HG02642 (cell line): ENCODE results near the gene LYVE1.

Experiments used
- ATAC-seq: cut with Tn5 transposase; IDR thresholded peaks from one replicate; pipeline ENCODE4 v1.9.1; 2021; ENCODE audit warnings: mild to moderate bottlenecking; ENCODE audit not compliant: unreplicated experiment, poor library complexity

Gene LYVE1

DNA sequence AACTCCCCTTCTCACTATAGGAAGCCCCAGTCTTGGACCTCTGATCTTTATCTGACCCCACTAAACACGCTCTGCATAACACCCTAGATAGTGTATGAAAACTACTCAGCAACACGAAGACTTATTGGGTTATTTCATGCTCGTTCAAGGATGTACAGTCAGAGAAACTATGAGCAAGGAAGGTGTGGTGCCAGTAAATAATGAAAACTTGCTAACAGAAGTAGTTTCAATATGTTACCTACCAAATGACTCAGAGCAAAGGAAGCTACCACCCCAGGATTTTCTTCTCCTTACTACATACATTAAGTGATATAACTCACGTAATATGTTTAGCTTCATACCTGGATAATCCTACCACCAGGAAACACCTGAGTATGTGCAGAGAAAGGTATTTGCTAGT lies 25.9 kb upstream of the LYVE1 start:
- no peak for ATAC-seq

- no peak for ATAC-seq
Observed at GRCh38 chr11:10592331-10592730, 23.9 kb upstream of the LYVE1 start.

DNA sequence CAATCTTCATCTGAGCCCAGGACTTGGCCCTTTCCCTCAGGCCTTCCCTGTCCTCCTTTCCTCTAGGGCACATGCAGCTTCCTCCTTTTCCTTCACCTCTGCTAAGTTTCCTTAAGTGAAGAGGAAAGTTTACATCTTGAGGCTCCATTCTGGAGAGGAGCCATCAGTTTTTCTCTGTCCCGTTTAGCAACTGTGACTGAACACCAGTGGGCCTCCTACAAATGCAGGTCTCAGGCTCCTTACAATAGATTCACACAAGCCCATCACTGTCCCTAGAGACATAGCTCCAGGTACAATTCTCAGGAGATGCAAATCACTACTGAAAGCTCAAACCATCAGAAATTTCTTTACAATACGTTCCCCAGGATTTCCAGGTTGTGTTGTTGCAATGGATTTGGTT lies 23.3 kb upstream of the LYVE1 start:
- no peak for ATAC-seq

- no peak for ATAC-seq
Observed at GRCh38 chr11:10590218-10590915, 21.9 kb upstream of the LYVE1 start.

DNA sequence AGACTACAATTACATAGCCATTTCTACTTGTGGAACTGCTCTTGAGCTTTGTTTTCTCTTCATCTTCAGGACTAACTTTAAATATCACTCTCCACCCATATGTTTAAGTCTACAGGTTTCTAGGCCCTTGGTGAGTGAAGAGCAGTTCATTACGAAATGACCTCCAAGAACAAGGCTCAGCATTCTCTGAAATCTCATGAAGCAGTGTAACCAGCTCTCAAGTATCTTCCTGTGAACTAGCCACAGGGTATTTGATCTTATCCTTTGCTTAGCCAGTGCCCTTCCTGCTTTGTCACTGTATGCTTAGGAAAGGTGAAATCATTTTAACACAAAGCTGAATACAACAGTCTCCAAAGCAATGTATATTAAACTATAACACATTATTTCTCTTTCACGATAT lies 20.4 kb upstream of the LYVE1 start:
- no peak for ATAC-seq

GRCh38 chr11:10587995-10588394 lies 19.5 kb upstream of the LYVE1 start:
- no peak for ATAC-seq

DNA sequence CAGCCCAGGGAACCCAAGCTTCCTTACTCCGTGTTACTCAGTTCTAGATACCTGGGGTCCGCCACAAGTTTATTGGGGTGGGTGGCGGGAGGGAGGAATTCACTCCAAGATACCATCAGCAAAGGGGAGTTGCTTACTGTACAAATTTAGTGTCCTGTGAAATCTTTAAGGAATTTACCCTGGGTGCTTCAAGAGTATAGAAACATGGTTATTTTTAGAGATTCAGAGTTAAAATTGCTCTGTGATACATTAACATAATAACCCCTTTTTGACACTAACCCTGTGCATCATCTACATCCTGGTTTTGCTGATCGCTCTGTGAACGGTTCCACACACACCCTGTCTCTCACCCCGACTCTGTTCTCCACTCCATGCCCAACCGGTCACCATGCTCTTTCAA lies 18.9 kb upstream of the LYVE1 start:
- no peak for ATAC-seq

- no peak for ATAC-seq
Observed at GRCh38 chr11:10584071-10584501, 15.6 kb upstream of the LYVE1 start.

GRCh38 chr11:10581481-10582019 lies 13.1 kb upstream of the LYVE1 start:
- no peak for ATAC-seq

GRCh38 chr11:10580623-10581022 lies 12.2 kb upstream of the LYVE1 start:
- no peak for ATAC-seq

DNA sequence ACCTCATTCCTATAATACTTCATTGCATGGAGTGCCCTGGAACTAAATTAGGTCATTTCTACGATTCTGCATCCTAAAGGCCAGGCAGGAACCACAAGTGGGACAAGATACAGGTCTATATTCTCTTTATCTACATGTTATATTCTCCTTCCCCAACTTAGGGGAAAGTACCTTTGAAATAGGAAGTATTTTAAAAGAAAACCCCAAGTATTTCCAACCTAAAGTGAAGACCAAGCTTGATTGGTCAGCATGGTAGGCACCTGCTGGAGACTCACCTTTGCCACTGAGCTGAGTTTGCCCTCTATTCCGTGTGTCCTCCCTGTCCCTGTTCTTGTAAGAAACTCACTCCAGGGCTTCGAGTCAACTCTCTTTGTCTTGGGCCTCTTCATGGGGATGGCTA lies 11.2 kb upstream of the LYVE1 start:
- no peak for ATAC-seq

GRCh38 chr11:10576035-10576398 lies 7.6 kb upstream of the LYVE1 start:
- no peak for ATAC-seq

DNA sequence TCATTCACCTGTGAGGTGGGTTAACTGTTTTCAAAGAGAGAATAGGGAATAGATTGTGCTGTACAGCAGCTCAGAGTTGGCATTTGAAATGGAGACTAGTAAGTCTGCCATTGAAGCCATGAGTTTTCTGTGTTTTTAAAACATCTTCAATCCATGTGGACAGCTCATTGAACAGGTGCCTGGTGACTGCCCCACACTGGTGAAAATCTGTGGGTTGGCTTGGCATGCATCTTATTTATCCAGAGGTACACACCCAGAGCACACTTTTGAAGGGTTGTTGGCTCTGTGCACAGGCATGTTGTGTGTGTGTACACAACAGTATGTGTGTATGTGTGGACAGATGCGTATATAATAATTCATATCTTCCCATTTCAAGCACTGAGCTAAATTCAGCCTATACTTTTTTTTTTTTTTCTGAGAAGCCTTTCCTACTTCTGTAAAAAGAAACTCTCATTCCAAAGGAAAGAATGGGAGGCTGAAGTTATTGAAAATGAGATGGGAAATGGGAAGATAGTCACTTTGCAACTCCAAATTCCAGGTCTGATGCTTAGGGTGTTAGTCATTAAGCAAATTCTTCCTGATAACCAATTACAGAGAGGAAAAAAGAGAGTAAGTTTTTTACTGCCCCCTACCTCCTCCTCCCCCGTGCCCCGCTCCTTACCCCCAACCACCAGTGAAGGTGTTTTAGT lies 7.0 kb upstream of the LYVE1 start:
- ATAC-seq = no peak

GRCh38 chr11:10573556-10573955 lies 5.1 kb upstream of the LYVE1 start:
- ATAC-seq = no peak

DNA sequence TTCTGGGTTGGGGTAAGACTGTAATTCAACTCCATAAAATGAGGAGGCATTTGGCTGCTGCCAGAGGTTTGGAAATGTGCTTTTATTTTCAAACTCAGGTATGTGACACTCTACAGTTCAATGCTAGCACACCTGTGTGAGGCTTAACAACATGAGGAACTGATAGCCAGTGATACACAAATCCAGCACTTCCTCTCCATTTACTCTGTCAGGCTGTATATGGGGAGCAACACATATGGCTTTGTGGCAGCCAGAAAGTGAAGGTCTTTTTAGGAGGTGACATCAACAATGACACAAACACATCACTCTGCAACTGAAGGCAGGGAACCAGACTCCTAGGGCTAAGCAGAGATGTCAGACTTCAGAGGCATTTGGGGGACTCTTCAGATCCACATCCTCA lies 4.6 kb upstream of the LYVE1 start:
- no peak for ATAC-seq

- ATAC-seq = no peak
Observed at GRCh38 chr11:10572533-10572932, 4.1 kb upstream of the LYVE1 start.

DNA sequence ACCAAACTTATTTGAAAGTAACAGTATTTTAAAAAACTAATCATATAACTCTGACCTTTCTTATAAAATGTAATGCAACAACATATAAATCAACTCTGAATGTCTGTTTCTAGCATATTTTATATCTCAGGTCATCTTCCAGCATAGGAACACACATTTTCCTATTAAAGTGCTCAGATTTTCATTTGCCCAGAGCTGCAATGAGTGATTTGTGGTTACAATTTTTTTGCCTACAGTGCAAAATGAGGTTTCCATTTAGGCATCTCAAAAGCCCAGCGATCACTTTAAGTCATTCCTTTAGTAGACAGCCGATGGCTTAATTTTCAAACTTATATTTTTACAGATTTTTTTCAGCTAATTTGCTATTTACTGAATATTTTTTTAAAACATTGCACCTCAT lies 1.0 kb downstream of the LYVE1 start:
- no peak for ATAC-seq

DNA sequence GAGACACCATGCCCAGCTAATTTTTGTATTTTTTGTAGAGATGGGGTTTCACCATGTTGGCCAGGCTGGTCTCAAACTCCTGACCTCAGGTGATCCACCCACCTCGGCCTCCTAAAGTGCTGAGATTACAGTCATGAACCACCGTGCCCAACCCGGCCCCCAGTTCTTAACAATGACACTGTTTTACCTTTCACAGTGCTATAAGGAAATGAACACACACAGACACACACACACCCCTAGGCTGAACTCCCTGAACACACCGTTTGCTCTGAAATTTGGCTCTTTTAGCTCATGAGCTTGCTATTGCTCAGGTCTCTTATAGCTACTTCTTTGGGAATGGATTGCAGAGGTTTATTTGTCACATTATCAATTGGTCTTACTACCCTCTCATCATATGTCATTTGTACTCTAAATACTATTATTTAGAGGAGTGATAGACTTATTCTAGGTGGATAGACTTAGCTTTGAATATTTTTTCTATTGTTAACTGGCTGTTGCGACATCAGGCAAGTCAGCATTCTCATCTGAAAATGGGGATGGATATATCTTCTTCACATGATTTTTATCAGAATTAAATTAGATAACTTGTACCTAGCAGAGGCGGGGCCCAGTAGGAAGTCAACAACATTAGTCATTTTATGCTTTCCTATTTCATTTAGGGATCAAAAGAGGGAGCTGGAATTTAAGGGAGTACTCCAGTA lies 2.1 kb downstream of the LYVE1 start:
- ATAC-seq = no peak

DNA sequence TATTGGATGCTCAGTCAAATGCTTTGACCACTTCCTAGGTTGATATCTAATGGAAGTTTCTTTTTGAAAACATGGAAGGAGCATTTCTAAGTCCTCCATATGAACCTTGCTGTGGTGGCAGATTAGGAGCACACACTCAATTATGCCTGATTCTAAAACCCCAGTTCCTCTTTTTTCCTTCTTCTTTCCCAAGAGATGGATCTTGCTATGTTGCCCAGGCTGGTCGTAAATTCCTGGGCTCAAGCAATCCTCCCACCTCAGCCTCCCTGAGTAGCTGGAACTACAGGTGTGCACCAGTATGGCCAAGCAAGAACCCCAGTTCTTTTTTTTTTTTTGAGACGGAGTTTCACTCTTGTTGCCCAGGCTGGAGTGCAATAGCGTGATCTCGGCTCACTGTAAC lies 3.0 kb downstream of the LYVE1 start:
- no peak for ATAC-seq

- no peak for ATAC-seq
Observed at GRCh38 chr11:10564696-10565318, 3.7 kb downstream of the LYVE1 start.

- ATAC-seq = no peak
Observed at GRCh38 chr11:10564030-10564429, 4.4 kb downstream of the LYVE1 start.
